Measurements from ENCODE around the gene EXOSC5.

The EXOSC5 gene

DNA sequence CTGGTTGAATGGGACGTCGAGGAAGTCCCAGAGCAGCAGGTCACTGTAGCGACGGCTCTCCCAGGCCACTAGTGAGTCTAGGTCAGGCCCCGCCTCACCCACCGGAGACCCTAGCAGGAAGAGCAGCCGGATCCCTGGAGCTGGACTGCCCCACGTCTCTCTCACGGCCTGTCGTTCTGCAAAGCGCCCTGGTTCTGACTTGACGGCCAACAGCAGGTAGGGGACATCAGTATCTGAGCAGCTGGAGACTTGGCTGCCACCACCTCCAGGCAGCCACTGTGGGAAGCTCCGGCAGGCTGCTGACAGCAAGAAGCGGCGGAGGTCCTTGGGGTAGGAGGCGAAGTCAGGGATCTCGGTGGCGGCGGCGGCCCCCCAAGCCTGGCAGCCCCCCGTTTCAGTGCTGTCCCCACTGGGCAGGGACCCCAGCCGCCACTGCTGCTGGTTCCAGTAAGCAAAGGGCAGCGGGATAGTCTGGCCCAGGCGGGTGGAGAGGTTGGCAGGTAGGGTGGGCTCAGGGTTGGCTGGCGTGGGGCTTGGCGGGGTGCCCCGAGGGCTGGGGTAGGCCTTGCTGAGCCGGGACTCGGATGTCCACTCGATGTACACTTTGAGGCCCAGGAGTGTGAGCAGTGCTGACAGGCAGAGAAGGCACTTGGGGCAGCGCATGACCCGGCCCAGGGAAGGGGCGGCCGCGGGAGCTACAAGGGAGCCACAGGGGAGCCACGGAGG is 29.1 kb upstream of the EXOSC5 start:
- TF ChIP-seq ZNF384 (IDR thresholded peaks at IDR 0.05) (no peak), SUZ12 (IDR thresholded peaks at IDR 0.05) (no peak), CTBP1 (IDR thresholded peaks at IDR 0.05; ENCODE audit: borderline replicate concordance) (no peak), ELF4 (IDR thresholded peaks at IDR 0.05) (no peak), FOXK2 (IDR thresholded peaks at IDR 0.05) (no peak), TARDBP (IDR thresholded peaks at IDR 0.05) (no peak), ARNT (IDR thresholded peaks at IDR 0.05) (no peak), FOXA1 (IDR thresholded peaks at IDR 0.05) (no peak)
- DNase-seq (ENCODE audit: extremely low spot score) = no peak
- ChIA-PET POLR2A (interaction anchor here (1.1 kb wide), 2 partner anchors 11 to 13 kb away, joined by 3 to 9 read pairs; partner anchors contain the start of gene DMAC2), CTCF (no interaction called here)

DNA sequence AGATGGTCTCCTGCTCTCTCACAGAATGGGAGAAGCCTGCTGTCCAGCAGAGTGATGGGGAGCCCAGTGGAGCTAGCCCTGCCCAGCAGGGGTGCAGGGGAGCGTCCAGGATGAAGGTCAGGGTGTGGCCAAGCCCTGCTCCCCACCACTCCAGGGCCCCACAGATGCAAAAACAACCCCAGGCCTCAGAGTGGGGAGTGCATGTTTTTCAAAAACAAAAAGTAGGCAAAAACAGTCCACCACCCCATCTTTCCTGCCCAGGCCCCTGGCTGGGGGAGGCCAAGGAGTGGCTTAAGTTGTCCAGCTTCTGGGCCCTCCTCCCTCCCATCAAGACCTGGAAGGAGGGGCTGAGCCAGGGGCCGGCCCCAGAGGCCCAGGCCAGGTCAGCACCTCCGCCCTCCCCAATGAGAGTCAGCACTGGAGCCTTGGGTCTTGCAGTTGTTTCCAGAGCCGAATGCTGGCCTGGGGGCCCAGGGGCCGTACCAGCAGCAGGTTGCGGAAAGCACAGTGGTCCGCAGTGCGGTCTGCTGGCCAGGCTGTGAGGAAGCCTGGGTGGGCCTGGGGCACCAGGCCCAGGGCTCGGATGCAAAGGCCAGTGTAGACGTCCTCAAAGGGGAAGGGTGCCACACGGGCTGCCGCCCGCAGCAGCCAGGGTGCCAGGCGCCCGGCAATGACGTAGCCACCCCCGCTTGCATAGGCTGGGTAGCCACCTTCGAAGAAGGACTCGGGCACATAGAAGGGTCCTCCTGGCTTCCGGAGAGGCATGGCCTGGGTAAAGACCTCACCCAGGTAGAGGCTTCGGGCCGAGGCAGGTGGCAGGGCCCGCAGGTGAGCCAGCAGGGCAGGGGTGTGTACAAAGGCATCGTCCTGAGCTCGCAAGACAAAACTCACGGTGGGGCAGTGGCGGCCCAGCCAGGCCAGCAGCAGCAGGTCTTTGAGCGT is 28.3 kb upstream of the EXOSC5 start:
- no peak for TF ChIP-seq SP1 (IDR thresholded peaks at IDR 0.05)
- no peak for TF ChIP-seq FOXK2 (IDR thresholded peaks at IDR 0.05)
- TF ChIP-seq FOXM1 (IDR thresholded peaks at IDR 0.05; ENCODE audit: borderline replicate concordance) = no peak
- TF ChIP-seq, protein P1, sequence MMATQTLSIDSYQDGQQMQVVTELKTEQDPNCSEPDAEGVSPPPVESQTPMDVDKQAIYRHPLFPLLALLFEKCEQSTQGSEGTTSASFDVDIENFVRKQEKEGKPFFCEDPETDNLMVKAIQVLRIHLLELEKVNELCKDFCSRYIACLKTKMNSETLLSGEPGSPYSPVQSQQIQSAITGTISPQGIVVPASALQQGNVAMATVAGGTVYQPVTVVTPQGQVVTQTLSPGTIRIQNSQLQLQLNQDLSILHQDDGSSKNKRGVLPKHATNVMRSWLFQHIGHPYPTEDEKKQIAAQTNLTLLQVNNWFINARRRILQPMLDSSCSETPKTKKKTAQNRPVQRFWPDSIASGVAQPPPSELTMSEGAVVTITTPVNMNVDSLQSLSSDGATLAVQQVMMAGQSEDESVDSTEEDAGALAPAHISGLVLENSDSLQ (IDR thresholded peaks at IDR 0.05) = no peak
- TF ChIP-seq ARNT (IDR thresholded peaks at IDR 0.05) = no peak
- TF ChIP-seq CTBP1 (IDR thresholded peaks at IDR 0.05; ENCODE audit: borderline replicate concordance) = no peak
- no peak for TF ChIP-seq FOXA1 (IDR thresholded peaks at IDR 0.05)
- no peak for TF ChIP-seq NFRKB (IDR thresholded peaks at IDR 0.05)
- no peak for TF ChIP-seq LEF1 (IDR thresholded peaks at IDR 0.05; ENCODE audit: borderline replicate concordance)
- TF ChIP-seq BHLHE40 (IDR thresholded peaks at IDR 0.05; ENCODE audit: borderline replicate concordance) = no peak
- no peak for TF ChIP-seq ELF4 (IDR thresholded peaks at IDR 0.05)
- no peak for TF ChIP-seq SUZ12 (IDR thresholded peaks at IDR 0.05)
- TF ChIP-seq L3MBTL2 (conservative IDR thresholded peaks at IDR 0.05) = no peak
- no peak for TF ChIP-seq HDGF (IDR thresholded peaks at IDR 0.05; ENCODE audit: borderline replicate concordance)
- no peak for TF ChIP-seq TARDBP (IDR thresholded peaks at IDR 0.05)
- no peak for TF ChIP-seq ZNF384 (IDR thresholded peaks at IDR 0.05)
- no peak for DNase-seq (ENCODE audit: extremely low spot score)
- ChIA-PET CTCF (no interaction called here), POLR2A (interaction anchor here (1.5 kb wide), 1 partner anchor 14 kb away, joined by 7 read pairs; the partner anchor contains the start of gene DMAC2)

DNA sequence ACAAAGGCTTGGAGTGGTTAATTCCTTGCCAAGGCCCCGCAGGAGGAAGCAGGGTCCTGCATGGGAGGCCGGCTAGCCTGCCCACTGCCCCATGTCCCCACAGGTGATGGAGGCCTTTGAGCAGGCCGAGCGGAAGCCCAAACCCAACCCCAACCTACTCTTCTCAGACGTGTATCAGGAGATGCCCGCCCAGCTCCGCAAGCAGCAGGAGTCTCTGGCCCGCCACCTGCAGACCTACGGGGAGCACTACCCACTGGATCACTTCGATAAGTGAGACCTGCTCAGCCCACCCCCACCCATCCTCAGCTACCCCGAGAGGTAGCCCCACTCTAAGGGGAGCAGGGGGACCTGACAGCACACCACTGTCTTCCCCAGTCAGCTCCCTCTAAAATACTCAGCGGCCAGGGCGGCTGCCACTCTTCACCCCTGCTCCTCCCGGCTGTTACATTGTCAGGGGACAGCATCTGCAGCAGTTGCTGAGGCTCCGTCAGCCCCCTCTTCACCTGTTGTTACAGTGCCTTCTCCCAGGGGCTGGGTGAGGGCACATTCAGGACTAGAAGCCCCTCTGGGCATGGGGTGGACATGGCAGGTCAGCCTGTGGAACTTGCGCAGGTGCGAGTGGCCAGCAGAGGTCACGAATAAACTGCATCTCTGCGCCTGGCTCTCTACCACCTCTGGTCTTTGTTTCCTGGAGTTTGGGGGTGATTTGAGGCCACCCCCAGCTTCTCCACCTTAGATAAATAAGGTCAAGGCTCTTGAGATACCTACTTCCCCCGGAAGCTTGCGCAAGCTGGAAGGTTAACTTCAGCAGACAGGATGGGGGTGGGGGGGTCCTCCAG is 27.4 kb upstream of the EXOSC5 start:
- ChIA-PET CTCF (no interaction called here), POLR2A (interaction anchor here (1.5 kb wide), 1 partner anchor 15 kb away, joined by 7 read pairs; the partner anchor contains the start of gene DMAC2)
- DNase-seq (ENCODE audit: extremely low spot score) = no peak
- TF ChIP-seq SP1 (IDR thresholded peaks at IDR 0.05) (no peak), L3MBTL2 (conservative IDR thresholded peaks at IDR 0.05) (no peak), ELF4 (IDR thresholded peaks at IDR 0.05) (no peak), BHLHE40 (IDR thresholded peaks at IDR 0.05; ENCODE audit: borderline replicate concordance) (no peak), FOXM1 (IDR thresholded peaks at IDR 0.05; ENCODE audit: borderline replicate concordance) (no peak), HDGF (IDR thresholded peaks at IDR 0.05; ENCODE audit: borderline replicate concordance) (no peak), SUZ12 (IDR thresholded peaks at IDR 0.05) (no peak), NFRKB (IDR thresholded peaks at IDR 0.05) (no peak), FOXK2 (IDR thresholded peaks at IDR 0.05) (no peak), LEF1 (IDR thresholded peaks at IDR 0.05; ENCODE audit: borderline replicate concordance) (no peak), FOXA1 (IDR thresholded peaks at IDR 0.05) (no peak)
- TF ChIP-seq, protein P1 (IDR thresholded peaks at IDR 0.05) = no peak

DNA sequence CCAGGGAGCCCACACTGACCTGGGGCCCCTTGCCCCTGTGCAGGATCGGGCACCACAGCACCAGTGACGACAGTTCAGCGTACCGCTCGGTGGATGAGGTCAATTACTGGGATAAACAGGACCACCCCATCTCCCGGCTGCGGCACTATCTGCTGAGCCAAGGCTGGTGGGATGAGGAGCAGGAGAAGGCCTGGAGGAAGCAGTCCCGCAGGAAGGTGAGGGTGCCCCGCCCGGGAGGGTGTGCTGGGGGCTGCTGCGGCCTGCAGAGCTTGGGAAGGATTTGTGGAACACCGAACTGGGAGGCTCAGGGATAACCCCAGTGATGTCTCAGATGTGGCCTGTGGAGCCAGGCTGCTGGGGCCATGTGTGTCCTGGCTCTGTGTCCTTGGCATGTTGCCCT is 25.8 kb upstream of the EXOSC5 start:
- DNase-seq (ENCODE audit: extremely low spot score) = no peak
- TF ChIP-seq ELF4 (IDR thresholded peaks at IDR 0.05) (no peak), ARNT (IDR thresholded peaks at IDR 0.05) (no peak), ZNF384 (IDR thresholded peaks at IDR 0.05) (no peak), FOXA1 (IDR thresholded peaks at IDR 0.05) (no peak), FOXM1 (IDR thresholded peaks at IDR 0.05; ENCODE audit: borderline replicate concordance) (no peak), SUZ12 (IDR thresholded peaks at IDR 0.05) (no peak)
- TF ChIP-seq, protein P1 (IDR thresholded peaks at IDR 0.05) = no peak
- ChIA-PET POLR2A (no interaction called here), CTCF (no interaction called here)

DNA sequence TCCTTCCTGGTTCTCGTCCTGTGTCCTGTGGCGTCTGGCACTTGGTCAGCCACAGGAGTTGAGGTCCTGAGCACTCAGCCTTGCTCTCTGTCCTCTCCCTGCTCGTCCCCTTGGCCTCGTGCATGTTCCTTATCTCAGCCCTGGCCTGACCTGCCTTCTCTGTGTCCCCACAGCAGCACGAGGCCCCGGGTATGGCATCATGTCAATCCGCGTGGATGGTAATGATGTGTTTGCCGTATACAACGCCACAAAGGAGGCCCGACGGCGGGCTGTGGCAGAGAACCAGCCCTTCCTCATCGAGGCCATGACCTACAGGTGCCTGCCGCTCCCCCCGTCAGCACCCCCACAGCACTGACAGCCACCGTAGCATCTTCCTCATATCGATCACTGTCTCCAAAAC is 25.3 kb upstream of the EXOSC5 start:
- CTCF ChIA-PET = no interaction called here
- POLR2A ChIA-PET = no interaction called here
- no peak for DNase-seq (ENCODE audit: extremely low spot score)
- TF ChIP-seq HDGF (IDR thresholded peaks at IDR 0.05; ENCODE audit: borderline replicate concordance) = no peak
- TF ChIP-seq ZNF384 (IDR thresholded peaks at IDR 0.05) = no peak
- TF ChIP-seq FOXK2 (IDR thresholded peaks at IDR 0.05) = no peak
- no peak for TF ChIP-seq FOXM1 (IDR thresholded peaks at IDR 0.05; ENCODE audit: borderline replicate concordance)
- no peak for TF ChIP-seq BHLHE40 (IDR thresholded peaks at IDR 0.05; ENCODE audit: borderline replicate concordance)

All from HEK293T (cell line).